ENCODE data around the gene ABCG8.

Gene ABCG8

GRCh38 chr2:43838560-43839267 lies at the start of gene ABCG8, which contains the start of gene ABCG5:
Gene ABCG8 (plus strand): TSS chr2:43838971. CDS start chr2:43839054, 83 bp downstream.
Gene ABCG5 (minus strand): TSS chr2:43838839. CDS start chr2:43838679, 160 bp downstream.
- no peak for DNase-seq (ENCODE audit: low read depth in 2 of 2)

DNA sequence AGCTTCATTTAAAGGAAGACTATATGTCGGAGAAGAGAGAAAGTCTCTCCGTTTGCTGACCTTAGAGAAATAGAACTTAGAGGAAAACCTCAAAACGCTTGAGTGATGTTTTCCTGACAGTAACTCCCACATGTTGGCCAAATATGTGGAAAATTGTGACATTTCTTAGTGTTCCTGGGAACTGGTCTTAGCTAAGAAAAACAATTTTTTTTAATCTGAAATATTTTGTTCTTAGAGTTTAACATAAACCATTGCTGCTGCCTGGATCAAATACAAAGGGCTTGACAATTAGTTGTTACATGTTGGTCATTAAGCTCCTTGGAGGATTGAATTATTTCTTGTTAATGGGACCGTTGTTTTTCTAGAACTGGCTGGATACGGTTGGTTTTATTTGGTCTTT lies 48.6 kb upstream of the ABCG8 start:
- DNase-seq (ENCODE audit: low read depth in 2 of 2), result no peak

- DNase-seq (ENCODE audit: low read depth in 2 of 2), result no peak
These were observed 47.6 kb upstream of the ABCG8 start for GRCh38 chr2:43791035-43791765.

DNA sequence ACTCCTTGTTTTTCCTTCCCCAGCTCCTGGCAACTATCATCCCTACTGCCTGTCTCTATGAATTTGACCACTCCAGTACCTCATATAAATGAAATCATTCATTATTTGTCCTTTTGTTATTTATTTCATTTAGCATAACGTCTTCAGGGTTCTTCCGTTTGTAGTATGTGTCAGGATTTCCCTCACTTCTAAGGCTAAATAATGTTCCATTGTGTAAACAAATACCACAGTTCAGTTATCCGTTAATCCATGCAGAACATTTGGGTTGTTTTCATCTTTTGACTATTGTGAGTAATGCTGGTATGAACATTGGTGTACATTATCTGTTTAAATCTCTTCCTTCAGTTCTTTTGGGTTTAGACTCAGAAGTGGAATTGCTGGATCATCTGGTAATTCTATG lies 46.1 kb upstream of the ABCG8 start:
- no peak for DNase-seq (ENCODE audit: low read depth in 2 of 2)

DNA sequence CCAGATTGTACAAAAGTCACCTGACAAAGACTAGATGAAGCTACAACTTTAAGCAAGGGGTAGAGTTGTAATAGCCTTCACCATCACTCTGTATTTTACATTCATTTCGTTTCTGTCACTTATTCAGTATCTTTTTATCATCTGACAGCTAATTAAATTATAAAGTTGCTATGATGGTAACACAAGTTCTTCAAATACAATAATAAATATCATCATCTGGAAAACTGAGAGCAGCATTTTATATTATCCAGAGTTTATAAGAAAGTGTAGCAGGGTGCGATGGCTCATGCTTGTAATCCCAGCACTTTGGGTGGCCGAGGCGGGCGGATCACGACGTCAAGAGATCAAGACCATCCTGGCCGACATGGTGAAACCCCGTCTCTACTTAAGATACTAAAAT lies 43.8 kb upstream of the ABCG8 start:
- DNase-seq (ENCODE audit: low read depth in 2 of 2), result no peak

GRCh38 chr2:43796206-43796605 lies 42.6 kb upstream of the ABCG8 start:
- DNase-seq (ENCODE audit: low read depth in 2 of 2), result no peak

DNA sequence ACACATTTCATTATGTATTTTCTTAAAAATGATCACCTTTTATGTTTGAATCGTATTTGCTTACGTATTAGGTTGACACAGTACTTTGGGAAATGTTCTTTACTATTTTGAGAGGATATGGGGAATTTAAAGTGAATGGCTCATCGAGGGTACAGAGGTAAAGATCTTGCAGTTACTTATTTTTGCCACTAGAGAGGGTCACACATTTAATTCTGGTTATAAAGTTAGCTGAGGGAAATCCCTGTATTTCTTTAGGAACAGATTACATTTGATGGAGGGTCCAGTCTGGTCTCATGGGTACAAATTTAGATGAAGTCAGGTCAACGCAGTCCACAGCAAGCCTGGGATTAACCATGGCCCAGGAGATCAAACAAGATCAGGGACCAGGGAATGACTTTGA lies 40.5 kb upstream of the ABCG8 start:
- no peak for DNase-seq (ENCODE audit: low read depth in 2 of 2)

- no peak for DNase-seq (ENCODE audit: low read depth in 2 of 2)
These were observed 37.9 kb upstream of the ABCG8 start for GRCh38 chr2:43800894-43801293.

- DNase-seq (ENCODE audit: low read depth in 2 of 2), result no peak
These were observed 36.6 kb upstream of the ABCG8 start for GRCh38 chr2:43802135-43802534.

DNA sequence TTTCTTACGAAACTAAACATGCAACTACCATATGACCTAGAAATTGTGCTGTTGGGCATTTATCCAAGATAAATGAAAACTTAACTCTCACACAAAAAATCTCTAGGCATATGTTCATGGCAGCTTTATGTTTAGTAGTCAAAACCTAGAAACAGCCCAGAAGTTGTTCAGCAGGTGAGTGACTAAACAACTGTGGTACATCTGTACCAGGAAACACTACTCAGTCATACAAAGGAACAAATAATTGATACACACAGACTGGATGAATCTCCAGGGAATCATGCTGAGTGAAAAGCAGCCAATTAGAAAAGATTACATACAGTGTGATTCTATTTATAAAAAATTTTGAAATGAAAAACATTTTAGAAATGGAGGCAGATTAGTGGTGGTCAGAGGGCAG lies 35.7 kb upstream of the ABCG8 start:
- DNase-seq (ENCODE audit: low read depth in 2 of 2), result no peak

DNA sequence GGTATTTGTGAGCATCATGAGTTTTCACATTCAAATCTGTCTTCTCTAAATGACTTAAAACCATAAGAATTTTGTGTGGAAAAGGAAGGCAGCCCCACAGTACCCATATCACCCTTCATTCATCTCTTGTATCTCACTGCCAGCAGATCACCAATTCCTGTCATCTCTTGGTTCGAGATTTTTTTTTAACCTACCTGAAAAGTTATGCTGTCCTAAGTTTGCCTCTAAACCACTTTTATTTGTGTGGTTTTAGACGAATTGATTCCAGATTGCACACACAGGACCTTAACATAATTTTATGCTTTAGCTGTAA lies 32.1 kb upstream of the ABCG8 start:
- no peak for DNase-seq (ENCODE audit: low read depth in 2 of 2)

- no peak for DNase-seq (ENCODE audit: low read depth in 2 of 2)
These were observed 28.3 kb upstream of the ABCG8 start for GRCh38 chr2:43810452-43810851.

DNA sequence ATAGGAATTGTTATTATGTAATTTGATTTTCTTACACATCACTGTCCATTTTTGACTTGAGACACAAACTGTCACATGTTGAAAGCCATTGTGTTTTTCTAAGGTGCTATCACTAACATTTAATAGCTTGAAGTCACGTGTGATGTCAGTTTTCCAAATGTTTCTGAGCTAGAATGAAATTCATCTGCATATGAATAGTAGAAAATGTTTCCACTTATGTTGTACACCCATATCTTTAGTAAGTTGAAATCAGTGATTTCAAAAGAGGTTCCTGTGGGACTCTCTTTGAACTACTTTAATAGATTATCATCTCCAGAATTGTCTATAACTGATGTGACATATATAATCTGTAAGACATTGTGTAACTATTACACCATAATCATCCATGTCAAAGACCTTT lies 27.9 kb upstream of the ABCG8 start:
- DNase-seq (ENCODE audit: low read depth in 2 of 2), result no peak

GRCh38 chr2:43812006-43812405 lies 26.8 kb upstream of the ABCG8 start:
- DNase-seq (ENCODE audit: low read depth in 2 of 2), result no peak

GRCh38 chr2:43812947-43813346 lies 25.8 kb upstream of the ABCG8 start:
- DNase-seq (ENCODE audit: low read depth in 2 of 2), result no peak

- no peak for DNase-seq (ENCODE audit: low read depth in 2 of 2)
These were observed 24.1 kb upstream of the ABCG8 start for GRCh38 chr2:43814711-43815110.

- no peak for DNase-seq (ENCODE audit: low read depth in 2 of 2)
These were observed 20.0 kb upstream of the ABCG8 start for GRCh38 chr2:43818761-43819160.

DNA sequence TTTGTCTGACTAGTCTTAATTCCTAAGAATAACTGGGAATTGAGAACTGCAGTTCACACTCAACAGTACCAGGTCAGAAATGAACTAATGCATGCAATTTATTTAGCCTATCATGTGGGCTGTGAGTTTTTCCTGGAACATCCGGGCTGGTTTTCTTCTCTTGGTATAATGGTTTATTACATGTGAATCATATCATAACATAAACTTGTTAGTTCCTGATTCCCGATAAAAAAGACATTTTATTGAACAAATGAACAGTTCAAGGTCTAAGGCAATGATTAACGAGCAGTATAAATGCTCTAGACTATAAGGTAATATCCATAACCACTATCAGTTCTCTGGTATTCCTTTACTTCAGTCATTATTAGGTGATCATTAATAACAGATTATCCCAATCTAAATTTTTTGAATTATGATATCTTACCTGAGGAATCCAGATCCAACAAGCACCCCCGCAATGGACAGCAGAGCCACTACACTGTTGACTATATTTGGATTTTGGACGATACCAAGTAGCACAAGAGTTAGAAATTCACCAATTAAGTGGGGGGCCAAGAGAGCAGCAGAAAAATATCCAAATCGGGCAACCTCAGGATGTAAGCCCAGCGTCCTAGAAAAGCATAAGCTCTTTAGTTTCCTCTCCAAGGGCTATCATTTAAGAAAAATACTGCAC lies 19.1 kb upstream of the ABCG8 start:
- DNase-seq (ENCODE audit: low read depth in 2 of 2), result no peak

- no peak for DNase-seq (ENCODE audit: low read depth in 2 of 2)
These were observed 15.9 kb upstream of the ABCG8 start for GRCh38 chr2:43822839-43823238.

GRCh38 chr2:43823751-43824150 lies 15.0 kb upstream of the ABCG8 start:
- no peak for DNase-seq (ENCODE audit: low read depth in 2 of 2)

- DNase-seq (ENCODE audit: low read depth in 2 of 2), result no peak
These were observed 14.3 kb upstream of the ABCG8 start for GRCh38 chr2:43824512-43824911.

DNA sequence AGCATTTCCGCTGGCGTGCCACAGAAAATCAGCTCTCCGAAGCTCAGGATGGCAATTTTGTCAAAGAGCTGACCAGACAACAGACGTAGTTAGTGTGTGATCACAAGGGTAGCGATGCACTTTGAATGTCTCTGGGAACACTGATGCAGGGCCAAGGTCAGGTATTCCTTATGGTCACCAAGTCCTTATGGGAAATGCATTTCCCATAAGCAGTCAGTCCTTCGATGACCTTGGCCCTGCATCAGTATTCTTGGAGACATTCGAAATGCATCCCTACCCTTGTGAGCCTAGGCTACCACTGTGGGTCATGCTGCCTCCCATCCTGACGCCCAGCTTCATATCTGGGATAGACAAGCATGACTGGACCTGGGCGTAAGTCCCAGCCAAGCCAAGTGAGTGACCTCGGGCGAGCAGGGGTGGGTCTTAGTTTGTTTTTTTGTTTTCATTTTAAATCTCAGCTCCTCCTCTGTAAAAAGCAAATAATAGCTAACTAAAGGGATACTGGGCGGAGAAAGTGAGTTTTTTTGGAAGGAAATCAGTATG lies 13.7 kb upstream of the ABCG8 start:
- DNase-seq (ENCODE audit: low read depth in 2 of 2), result no peak

GRCh38 chr2:43825841-43826240 lies 12.9 kb upstream of the ABCG8 start:
- no peak for DNase-seq (ENCODE audit: low read depth in 2 of 2)

Measured in activated CD4-positive, alpha-beta T cell treated with anti-CD3 and anti-CD28 coated beads for 24 hours (primary cell).